HG03139 (cell line): ENCODE measurements around the gene BICC1.

Source experiments
- ATAC-seq: cut with Tn5 transposase; IDR thresholded peaks from one replicate; pipeline ENCODE4 v1.9.1; 2021; ENCODE audit not compliant: unreplicated experiment

BICC1 gene, protein sequence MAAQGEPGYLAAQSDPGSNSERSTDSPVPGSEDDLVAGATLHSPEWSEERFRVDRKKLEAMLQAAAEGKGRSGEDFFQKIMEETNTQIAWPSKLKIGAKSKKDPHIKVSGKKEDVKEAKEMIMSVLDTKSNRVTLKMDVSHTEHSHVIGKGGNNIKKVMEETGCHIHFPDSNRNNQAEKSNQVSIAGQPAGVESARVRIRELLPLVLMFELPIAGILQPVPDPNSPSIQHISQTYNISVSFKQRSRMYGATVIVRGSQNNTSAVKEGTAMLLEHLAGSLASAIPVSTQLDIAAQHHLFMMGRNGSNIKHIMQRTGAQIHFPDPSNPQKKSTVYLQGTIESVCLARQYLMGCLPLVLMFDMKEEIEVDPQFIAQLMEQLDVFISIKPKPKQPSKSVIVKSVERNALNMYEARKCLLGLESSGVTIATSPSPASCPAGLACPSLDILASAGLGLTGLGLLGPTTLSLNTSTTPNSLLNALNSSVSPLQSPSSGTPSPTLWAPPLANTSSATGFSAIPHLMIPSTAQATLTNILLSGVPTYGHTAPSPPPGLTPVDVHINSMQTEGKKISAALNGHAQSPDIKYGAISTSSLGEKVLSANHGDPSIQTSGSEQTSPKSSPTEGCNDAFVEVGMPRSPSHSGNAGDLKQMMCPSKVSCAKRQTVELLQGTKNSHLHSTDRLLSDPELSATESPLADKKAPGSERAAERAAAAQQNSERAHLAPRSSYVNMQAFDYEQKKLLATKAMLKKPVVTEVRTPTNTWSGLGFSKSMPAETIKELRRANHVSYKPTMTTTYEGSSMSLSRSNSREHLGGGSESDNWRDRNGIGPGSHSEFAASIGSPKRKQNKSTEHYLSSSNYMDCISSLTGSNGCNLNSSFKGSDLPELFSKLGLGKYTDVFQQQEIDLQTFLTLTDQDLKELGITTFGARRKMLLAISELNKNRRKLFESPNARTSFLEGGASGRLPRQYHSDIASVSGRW

DNA sequence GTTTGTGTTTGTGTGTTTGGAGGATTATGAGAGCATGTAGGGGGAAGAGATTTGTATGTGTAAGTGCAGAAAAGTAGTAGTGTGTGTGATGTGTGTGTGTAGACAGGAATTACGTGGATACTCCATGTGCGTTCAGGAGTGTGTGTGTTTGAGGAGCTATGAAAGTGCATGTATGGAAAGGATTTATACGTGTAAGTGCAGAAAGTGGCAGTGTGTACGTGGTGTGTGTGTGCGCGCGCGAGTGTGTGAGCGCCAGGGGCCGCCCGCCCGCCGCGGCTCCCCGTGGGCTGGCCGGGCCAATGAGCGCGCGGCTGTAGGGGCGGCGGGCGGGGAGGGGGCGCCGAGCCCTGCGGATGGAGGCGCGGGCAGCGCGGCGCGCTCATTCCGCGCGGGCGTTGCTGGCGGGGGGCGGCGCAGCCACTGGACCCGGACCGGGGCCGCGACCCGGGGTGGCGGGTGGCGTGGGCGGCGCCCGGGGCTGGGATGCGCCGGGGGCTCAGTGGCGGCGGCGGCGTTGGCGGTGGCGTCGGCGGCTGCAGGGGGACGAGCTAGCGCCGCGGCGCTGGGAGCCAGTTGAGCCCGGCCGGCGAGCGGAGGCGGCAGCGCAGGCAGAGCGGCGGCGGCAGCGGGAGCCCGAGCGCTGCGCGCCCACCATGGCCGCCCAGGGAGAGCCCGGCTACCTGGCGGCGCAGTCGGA, at the start of gene BICC1:
Gene BICC1 (plus strand): TSS at position 382 of the 697 bp plus-strand sequence. CDS start 272 bp downstream, at position 654.
- no peak for ATAC-seq

DNA sequence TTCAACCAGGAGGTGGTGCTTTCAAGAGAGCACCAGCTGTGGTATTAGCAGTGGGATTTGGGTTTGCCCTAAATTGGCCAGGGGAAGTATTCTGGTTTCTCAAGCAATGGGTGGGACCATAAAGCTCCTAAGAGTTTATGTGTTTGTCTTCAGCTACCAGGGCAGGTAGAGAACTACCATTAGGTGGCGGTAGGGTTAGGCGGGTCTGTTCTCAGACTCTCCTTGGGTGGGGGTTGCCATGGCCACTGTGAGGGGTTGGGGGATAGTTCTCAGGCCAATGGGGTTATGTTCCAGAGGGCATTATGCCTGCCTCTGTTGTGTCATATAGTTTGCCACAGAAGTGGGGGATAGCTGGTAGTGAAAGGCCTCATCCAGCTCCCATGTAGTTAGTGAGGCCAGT, 47.7 kb upstream of the BICC1 start:
- no peak for ATAC-seq

DNA sequence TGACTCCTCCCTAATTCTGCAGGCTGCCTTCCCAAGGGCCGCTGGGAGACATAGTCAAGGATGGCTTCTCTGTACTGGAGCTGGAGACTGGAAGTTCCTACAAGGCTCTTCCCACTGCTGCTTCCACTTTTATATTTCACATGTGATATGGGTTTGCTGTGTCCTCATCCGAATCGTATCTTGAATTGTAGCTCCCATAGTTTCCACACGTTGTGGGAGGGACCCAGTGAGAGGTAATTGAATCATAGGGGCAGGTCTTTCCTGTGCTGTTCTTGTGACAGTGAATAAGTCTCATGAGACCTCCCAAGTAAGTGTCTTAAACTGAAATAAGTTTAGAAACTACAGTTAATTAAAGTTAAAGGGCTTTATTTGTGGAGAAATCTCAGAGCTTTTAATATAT, 47.0 kb upstream of the BICC1 start:
- no peak for ATAC-seq

- ATAC-seq, result no peak
Observed at GRCh38 chr10:58467931-58468635, 44.6 kb upstream of the BICC1 start.

DNA sequence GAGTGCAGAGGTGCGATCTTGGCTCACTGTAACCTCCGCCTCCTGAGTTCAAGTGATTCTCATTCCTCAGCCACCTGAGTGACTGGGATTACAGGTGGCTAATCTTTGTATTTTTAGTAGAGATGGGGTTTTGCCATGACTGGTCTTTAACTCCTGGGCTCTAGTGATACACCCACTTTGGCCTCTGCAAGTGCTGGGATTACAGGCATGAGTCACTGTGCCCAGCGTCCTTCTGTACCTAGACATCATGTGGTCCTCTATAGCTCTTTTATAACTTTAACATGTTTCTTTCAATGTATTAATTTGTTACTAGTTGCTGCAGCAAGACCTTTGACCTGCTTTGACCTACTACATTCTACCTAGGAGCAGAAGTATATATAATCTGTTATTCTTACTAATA, 38.7 kb upstream of the BICC1 start:
- no peak for ATAC-seq

GRCh38 chr10:58475322-58476277, 37.1 kb upstream of the BICC1 start:
- no peak for ATAC-seq

DNA sequence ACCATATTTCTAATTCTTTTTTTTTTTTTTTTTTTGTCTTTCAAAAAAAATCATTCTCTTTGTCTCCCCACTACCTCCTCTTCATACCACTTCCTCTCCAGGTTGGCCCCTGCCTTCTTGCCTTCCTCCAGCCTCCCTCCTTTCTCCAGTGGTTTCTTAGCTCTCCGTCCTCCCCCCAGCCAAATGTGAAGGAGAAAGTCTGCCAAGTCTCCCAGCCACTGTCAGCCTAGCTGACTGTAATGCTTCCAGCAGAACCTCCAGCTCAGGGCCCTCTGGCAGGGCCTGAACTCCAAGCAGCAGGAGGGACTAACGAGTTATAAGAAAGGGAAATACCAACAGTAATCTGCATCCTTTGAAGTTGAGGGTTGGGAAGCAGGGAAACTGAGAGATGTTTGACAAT, 35.5 kb upstream of the BICC1 start:
- ATAC-seq, result no peak

DNA sequence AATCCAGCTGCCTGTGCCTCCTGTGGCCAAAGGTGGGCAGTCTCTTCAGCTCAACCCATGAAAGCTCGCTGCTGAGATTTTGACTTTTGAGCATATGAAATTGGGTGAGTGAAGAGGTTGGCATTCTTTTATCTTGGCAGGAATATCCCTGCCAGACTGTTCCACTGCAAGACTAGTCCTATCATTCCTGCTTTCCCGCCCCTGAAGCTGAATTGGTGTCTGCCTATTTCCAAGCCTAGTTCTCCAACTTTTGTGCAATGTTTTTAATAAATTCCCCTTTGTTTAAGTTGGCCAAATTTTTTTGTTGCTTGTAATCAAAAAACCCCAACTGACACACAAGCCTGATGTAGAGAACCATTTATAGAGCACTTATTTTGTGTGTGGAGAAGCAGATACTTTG, 34.8 kb upstream of the BICC1 start:
- ATAC-seq, result no peak

DNA sequence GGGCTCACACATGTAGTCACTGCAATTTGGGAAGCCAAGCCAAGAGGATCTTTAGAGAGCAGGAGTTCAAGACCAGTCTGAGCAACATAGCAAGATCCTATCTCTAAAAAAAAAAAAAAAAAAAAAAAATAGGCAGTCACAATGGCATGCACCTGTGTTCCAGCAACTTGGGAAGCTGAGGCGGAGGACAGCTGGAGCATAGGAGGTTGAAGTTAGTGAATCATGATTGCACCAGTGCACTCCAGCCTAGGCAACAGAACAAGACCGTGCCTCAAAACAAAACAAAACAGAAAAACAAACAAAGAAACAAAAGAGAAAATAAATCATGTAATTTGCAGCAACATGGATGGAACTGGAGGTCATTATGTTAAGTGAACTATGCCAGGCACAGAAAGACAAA, 33.6 kb upstream of the BICC1 start:
- no peak for ATAC-seq

GRCh38 chr10:58480321-58480720, 32.4 kb upstream of the BICC1 start:
- no peak for ATAC-seq

- ATAC-seq, result no peak
Observed at GRCh38 chr10:58481569-58482109, 31.0 kb upstream of the BICC1 start.

DNA sequence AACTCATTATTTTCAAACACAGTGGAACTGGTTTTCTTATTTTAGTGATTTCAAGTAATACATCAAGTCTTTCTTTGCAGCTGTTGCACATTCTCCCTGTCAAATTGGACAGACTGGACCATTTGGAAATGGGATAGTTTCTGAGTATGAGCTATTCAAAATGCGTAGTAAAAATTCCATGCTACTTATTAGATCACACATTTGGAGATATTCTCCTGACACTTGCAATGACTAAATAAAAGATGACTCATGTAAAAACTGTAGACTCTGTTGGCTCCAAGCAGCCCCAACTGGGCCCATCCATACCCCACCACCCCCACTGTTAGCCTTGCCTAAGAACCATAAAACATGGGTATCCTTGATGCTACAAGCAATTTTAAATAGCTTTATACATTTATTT, 25.9 kb upstream of the BICC1 start:
- ATAC-seq, result no peak

DNA sequence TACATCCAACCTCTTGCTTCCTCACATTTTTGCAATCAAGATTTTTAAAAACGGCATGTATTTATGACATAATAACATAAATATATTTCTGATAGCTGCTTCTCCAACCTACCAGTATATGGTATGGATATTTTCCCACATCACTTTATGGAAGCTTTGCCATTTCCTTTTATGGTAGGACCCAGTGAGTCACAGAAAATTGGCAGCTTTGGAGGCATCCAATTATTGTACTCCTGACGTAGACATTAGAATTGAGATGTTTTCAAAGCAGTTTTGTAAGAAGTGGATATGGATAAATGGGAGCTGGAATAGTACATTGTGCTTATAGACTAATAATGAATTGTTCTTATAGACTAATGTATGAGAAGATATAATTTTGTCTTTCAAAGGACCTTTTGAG, 23.8 kb upstream of the BICC1 start:
- no peak for ATAC-seq

DNA sequence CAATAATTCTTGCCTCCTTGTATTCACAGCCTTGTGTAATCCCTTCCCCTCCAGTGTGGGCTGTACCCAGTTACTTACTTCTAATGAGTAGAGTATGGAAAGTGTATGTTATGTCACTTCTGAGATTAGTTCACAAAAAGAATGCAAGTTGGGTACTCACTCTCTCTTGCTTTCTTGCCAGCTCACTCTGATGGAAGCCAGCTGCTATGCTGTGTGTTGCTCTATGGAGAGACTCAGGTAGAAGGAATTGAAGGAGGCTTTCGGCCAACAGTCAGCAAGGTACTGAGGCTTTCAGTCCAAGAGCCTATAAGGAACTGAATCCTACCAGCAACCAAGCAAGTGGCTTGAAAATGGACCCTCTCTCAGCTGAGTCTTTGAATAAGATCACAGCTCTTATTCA, 9.7 kb upstream of the BICC1 start:
- no peak for ATAC-seq

GRCh38 chr10:58508316-58508715, 4.4 kb upstream of the BICC1 start:
- no peak for ATAC-seq

- ATAC-seq, result no peak
Observed at GRCh38 chr10:58511765-58512490, 744 bp upstream of the BICC1 start.

- no peak for ATAC-seq
Observed at GRCh38 chr10:58513188-58514110, 777 bp downstream of the BICC1 start.
